GM10266 (cell line): ENCODE measurements around the gene GRID2IP.
A peak's percentile ranks its signal among the peaks of the same experiment; 100 is the strongest.

Experiments
- DNase-seq: peaks from one replicate; pipeline ENCODE4 v3.0.0; 2012; ENCODE audit errors: extremely low spot score
- TF ChIP-seq, protein P1 (sequence below): IDR thresholded peaks from 2 replicates; pipeline ENCODE4 v1.5.1; 2012; ENCODE audit warnings: mild to moderate bottlenecking, low read depth; ENCODE audit not compliant: control insufficient read depth, insufficient read depth; ENCODE audit errors: missing control alignments

Gene GRID2IP

GRCh38 chr7:6571160-6571779 lies 20.0 kb upstream of the GRID2IP start:
- DNase-seq, result peak; percentile 15
- TF ChIP-seq, protein P1, sequence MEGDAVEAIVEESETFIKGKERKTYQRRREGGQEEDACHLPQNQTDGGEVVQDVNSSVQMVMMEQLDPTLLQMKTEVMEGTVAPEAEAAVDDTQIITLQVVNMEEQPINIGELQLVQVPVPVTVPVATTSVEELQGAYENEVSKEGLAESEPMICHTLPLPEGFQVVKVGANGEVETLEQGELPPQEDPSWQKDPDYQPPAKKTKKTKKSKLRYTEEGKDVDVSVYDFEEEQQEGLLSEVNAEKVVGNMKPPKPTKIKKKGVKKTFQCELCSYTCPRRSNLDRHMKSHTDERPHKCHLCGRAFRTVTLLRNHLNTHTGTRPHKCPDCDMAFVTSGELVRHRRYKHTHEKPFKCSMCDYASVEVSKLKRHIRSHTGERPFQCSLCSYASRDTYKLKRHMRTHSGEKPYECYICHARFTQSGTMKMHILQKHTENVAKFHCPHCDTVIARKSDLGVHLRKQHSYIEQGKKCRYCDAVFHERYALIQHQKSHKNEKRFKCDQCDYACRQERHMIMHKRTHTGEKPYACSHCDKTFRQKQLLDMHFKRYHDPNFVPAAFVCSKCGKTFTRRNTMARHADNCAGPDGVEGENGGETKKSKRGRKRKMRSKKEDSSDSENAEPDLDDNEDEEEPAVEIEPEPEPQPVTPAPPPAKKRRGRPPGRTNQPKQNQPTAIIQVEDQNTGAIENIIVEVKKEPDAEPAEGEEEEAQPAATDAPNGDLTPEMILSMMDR, result no peak

GRCh38 chr7:6567886-6568285 lies 16.6 kb upstream of the GRID2IP start:
- TF ChIP-seq, protein P1, result no peak
- no peak for DNase-seq

DNA sequence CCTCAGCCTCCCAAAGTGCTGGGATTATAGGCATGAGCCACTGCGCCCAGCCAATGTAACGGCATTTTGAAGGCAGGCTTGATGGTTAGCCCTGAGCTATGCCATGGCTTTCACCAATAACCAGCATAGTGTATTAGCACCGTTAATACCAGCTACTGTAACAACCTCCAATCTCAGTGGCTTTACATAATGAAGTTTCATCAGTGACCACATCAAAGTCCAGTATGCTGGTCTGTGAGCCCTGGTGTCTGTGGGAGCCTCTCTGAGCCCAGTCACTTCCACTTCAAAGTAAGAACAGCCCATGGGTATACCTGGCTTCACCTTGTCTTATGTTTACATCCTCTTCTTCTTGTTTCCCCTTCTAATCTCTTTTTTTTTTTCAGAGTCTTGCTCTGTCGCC lies 14.4 kb upstream of the GRID2IP start:
- TF ChIP-seq, protein P1, result no peak
- no peak for DNase-seq

GRCh38 chr7:6563936-6564770 lies 12.9 kb upstream of the GRID2IP start:
- DNase-seq, result no peak
- TF ChIP-seq, protein P1, result no peak

- DNase-seq, result no peak
- TF ChIP-seq, protein P1, result no peak
These were observed 10.8 kb upstream of the GRID2IP start for GRCh38 chr7:6562106-6562505.

- TF ChIP-seq, protein P1, result no peak
- no peak for DNase-seq
These were observed 8.6 kb upstream of the GRID2IP start for GRCh38 chr7:6559896-6560295.

GRCh38 chr7:6558837-6559236 lies 7.6 kb upstream of the GRID2IP start:
- TF ChIP-seq, protein P1, result peak; percentile 55
- DNase-seq, result peak; percentile 54
